ENCODE data around the gene MAFF.

Gene MAFF

DNA sequence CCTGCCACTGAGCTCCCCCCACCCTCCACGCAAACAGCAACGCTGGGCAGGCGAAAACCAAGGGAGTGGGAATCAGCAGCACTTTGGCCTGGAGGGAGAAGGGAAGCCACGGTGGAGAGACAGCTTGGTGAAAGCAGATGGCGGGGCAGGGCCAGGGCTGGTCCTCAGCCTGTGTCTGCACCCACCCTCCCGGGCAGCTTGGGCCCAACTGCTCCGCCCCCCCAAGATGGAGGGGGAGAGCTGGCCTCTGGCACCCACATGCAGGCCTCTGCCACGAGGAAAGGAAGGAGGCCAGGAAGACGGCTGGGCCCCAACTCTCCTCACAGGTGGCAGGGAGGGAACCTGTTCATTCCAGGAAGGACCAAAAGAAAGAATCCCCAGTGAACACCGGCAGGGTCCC, 17.8 kb downstream of the MAFF start:
- no peaks in the 10 kb centered on the region for H3K27me3 ChIP-seq (ENCODE audit: low read depth)
- H3K9me3 ChIP-seq: no peaks in the 10 kb centered on the region
- DNase-seq (ENCODE audit: low spot score in 2 of 2): no peak
- in situ Hi-C loops (cut with MboI; ENCODE audit: low sequenced_read_pairs): no loop called here
- H3K4me3 ChIP-seq: no peak overlapping the region
- H3K36me3 ChIP-seq (replicated peaks): peaks cover 8% of the 10 kb centered on the region
- no peaks in the 10 kb centered on the region for H3K4me1 ChIP-seq

DNA sequence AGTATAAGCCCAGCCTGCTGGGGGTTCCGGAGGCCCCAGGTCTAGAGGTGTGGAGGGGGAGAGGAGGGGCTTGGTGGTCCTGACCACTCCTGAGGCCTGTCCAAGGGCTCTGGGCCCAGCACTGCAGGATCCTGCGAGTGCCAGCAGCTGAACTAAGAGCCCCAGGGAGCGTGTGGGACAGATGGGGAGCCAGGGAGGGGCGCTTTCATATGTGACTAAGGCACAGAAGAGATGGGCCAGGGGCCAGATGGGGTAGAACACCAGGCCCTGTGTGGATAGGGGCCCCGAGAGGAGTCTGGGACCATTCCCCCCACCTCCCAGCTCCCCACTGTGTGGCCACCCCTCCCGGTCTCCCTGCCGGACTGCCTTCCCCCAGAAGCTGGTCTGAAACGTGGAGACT, 18.4 kb downstream of the MAFF start:
- Histone ChIP-seq H3K9me3 (no peaks in the 10 kb centered on the region), H3K4me1 (no peaks in the 10 kb centered on the region), H3K27me3 (ENCODE audit: low read depth) (no peaks in the 10 kb centered on the region), H3K36me3 (replicated peaks) (peaks cover 10% of the 10 kb centered on the region), H3K4me3 (no peak overlapping the region)
- DNase-seq (ENCODE audit: low spot score in 2 of 2): no peak
- in situ Hi-C loops (cut with MboI; ENCODE audit: low sequenced_read_pairs): no loop called here

DNA sequence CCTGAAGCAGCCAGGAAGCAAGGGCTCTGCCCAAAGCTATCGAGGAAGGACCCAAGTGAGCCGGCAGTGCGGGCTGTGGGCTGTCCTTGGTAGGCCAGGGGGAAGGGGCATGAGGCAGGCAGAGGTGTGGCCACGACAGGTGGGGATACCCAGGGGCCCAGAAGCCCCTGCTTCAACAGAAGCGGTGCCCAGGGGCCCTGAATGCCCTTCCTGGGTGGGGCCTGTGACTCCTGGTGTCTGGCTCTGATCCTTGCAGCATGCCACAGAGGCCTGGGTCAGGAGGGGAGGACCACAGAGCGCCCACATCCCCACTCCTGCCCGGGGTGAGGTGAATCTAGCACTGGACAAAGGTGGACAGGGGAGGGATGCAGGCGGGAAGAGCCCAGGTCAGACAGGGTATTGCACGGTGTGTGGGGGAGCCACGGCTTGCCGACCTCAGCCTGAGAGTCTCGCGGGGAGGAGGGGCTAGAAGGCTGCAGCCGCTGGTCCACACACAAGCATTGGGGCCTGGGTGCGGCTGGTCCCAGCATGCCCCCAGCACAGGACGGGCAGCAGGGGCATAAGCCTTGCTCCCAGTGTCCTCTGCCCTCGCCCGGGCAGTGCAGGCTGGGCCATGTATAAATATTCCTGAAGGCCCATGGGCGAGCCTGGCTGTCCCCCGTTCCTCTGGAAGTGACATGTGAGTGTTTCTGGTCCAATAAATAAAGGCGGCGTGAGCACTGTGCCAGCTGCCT, 19.0 kb downstream of the MAFF start:
- no peak overlapping the region for H3K4me3 ChIP-seq
- H3K27me3 ChIP-seq (ENCODE audit: low read depth): no peaks in the 10 kb centered on the region
- peaks cover 10% of the 10 kb centered on the region for H3K36me3 ChIP-seq (replicated peaks)
- in situ Hi-C loops (cut with MboI; ENCODE audit: low sequenced_read_pairs): no loop called here
- H3K9me3 ChIP-seq: no peaks in the 10 kb centered on the region
- no peak for DNase-seq (ENCODE audit: low spot score in 2 of 2)
- H3K4me1 ChIP-seq: no peaks in the 10 kb centered on the region

DNA sequence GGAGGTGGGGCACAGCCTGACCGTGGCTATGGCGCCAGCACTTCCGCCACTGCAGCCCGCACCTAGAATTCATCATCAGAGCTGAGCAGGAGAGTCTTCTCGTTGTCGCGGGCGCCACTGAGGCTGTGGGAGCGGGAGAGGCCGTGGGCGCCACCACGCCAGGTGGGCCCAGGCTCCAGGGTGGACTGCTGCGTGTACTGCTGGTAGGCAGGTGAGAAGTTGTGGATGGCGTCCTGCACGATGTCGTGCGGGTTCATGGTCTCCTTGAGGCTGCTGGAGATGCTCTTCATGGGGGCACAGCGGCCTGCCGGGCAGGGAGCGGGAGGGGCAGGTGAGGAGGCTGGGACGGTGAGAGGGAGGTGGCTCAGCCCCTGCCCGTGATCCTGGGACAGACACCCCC, 19.6 kb downstream of the MAFF start:
- in situ Hi-C loops (cut with MboI; ENCODE audit: low sequenced_read_pairs): no loop called here
- no peak for DNase-seq (ENCODE audit: low spot score in 2 of 2)

DNA sequence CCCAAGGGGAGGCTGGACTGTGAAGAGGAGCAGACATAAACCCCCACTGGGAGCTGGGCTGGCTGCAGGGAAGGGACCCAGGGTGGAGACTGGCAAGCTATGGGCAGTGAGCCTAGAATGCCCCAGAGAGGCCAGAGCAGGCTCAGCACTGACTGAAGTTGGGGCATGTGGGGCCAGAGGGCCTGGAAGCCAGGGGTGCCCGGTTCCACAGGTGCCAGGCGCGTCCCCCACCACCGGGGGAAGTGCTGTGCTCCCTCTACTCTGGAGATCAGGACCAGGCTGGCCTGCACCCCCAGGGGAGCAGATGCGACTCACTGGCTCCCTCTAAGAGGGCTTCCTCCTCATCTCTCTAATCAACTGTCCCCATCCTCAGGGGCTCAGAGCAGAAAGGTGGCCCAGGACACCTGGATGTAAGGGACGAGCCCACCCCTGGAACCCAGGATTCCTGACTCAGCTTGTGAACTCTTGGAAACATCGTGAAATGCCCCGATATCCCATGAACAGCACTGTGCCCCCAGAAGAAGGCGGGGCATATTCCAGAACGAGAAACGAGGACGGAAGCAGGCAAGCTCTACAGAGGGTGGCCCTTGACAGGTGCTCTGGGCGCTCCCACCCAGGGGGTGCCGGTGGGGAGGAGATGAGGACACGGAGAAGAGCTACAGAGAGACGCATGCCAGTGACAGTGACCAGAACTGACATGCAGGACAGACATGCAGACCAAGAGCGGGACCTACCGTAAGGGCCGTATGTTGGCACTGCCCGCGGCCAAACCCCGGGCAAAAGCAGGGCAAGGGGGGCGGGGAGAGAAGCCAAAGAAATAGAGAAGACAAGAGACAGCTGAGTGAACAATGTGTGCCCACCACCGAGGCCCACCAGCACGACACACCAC, 20.4 kb downstream of the MAFF start:
- Histone ChIP-seq H3K36me3 (replicated peaks) (peaks cover 10% of the 10 kb centered on the region), H3K9me3 (no peaks in the 10 kb centered on the region), H3K27me3 (ENCODE audit: low read depth) (no peaks in the 10 kb centered on the region), H3K4me3 (no peak overlapping the region), H3K4me1 (no peaks in the 10 kb centered on the region)
- DNase-seq (ENCODE audit: low spot score in 2 of 2): no peak
- in situ Hi-C loops (cut with MboI; ENCODE audit: low sequenced_read_pairs): no loop called here

More for the DNA sequence above, 19.6 kb downstream of the MAFF start:
- peaks cover 10% of the 10 kb centered on the region for H3K36me3 ChIP-seq (replicated peaks)
- H3K9me3 ChIP-seq: no peaks in the 10 kb centered on the region
- H3K4me1 ChIP-seq: no peaks in the 10 kb centered on the region
- H3K4me3 ChIP-seq: no peak overlapping the region
- no peaks in the 10 kb centered on the region for H3K27me3 ChIP-seq (ENCODE audit: low read depth)

DNA sequence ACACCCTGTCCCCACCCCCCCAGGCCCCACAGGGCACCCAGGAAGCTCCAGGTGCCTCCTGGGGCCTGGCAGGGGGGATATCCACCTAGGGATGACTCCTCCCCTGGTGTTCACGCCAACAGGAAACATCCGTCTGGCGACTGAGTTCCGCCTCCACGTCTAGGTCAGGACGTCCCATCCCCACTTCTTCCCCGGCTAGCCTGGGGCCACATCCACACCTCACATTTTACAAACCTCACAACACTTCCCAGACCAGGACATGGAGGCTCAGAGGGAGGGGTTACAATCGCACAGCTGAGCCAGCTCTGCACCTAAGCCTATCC, 21.0 kb downstream of the MAFF start:
- peaks cover 10% of the 10 kb centered on the region for H3K36me3 ChIP-seq (replicated peaks)
- no peaks in the 10 kb centered on the region for H3K9me3 ChIP-seq
- no peak for DNase-seq (ENCODE audit: low spot score in 2 of 2)
- no peaks in the 10 kb centered on the region for H3K4me1 ChIP-seq
- no peaks in the 10 kb centered on the region for H3K27me3 ChIP-seq (ENCODE audit: low read depth)
- H3K4me3 ChIP-seq: no peak overlapping the region
- in situ Hi-C loops (cut with MboI; ENCODE audit: low sequenced_read_pairs): no loop called here

DNA sequence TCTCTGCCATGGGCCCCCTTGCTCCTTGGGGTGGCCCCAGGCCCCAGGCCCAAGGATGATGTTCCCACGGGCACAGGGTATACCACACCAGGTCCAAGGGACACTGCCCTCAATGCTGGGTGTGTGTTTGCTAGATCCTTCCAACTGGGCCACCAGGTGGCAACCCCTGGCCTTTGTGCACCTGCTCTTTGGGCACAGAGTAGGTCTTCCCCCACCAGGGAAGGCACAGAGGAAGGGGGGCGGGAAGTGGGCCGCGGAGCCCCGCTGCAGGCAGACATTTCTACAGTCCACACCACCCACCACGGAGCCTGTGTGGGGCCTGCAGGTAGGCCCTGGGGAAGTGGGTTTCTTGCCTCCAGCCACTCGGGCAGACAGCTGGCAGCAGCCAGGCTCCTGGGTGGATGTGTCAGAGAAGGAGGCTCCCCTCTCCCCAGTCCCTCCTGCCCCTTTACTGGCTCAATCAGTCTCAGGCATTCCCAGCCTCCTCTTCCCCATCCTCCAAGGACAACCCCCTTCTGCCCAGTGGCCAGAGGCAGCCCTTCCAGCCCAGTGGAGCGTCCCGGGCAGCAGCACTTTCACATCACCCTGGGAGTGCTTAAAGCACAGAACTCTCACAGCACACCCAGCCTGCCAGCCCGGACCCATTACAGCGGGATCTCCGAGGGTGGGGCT, 21.6 kb downstream of the MAFF start:
- in situ Hi-C loops (cut with MboI; ENCODE audit: low sequenced_read_pairs): no loop called here
- no peak for DNase-seq (ENCODE audit: low spot score in 2 of 2)

DNA sequence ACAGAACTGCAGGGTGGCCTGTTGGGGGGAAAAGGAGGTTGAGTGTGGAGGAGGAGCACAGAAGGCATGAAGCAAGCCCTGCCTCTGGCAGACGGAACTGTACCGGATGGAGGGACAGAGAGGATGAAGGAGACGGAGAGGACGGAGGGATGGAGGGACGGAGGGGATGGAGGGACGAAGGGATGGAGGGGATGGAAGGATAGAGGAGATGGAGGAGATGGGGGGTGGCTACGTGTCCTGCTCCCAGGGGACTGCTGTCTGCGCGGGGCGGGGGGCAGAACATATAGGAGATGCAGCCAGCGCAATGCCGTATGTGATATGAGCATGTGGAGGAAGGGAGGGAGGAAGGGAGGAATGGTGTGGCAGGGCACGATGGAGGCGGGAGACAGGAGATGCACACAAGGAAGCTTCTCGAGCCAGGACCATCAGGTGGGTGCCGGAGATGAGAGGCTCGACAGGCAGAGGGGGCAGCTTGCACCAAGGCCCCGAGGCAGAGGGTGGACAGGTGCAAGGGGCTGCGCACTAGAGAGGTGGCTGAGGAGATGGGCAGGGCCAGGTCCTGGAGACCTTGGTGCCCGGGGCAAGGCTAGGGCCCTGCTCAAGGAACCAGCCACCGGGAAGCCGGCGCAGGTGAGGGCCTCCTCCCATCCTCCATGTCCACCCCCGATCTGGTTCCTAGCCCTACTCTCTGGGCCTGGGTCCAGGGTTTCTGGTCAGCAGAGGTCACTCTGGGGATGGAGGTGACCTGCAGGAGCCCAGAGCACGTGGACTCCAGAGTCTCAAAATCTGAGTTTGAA, 25.3 kb downstream of the MAFF start:
- in situ Hi-C loops (cut with MboI; ENCODE audit: low sequenced_read_pairs): no loop called here
- H3K4me3 ChIP-seq: no peak overlapping the region
- H3K27me3 ChIP-seq (ENCODE audit: low read depth): no peaks in the 10 kb centered on the region
- H3K36me3 ChIP-seq (replicated peaks): peaks cover 13% of the 10 kb centered on the region
- no peak for DNase-seq (ENCODE audit: low spot score in 2 of 2)
- H3K4me1 ChIP-seq: no peaks in the 10 kb centered on the region
- H3K9me3 ChIP-seq: no peaks in the 10 kb centered on the region

More for the DNA sequence above, 21.6 kb downstream of the MAFF start:
- Histone ChIP-seq H3K4me3 (no peak overlapping the region), H3K27me3 (ENCODE audit: low read depth) (no peaks in the 10 kb centered on the region), H3K9me3 (no peaks in the 10 kb centered on the region), H3K36me3 (replicated peaks) (peaks cover 10% of the 10 kb centered on the region), H3K4me1 (no peaks in the 10 kb centered on the region)

DNA sequence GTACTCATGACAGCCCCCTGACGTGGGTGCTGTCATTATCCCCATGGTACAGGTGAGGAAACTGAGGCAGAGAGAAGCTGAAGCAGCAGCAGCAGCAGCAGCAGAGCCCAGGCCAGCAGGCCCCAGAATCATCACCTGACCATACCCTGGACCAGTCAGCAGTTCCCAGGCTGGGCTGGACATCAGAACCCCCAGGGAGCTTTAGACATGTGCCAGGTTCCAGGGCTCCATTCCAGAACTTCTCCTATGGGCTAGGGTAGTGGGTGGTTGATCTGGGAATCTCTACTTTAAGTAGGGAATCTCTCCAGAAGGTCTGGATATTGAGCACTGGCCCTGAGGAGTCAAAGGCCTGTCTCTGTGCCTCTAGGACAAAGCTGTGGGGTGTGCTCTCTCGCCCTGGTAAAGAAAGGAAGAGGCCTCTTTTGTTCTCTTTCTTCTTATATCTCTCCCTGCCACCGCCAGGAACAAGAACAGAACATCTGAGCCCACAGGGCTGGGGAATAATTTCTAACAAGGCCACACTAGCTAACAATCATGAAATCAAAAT, 26.6 kb downstream of the MAFF start:
- no peaks in the 10 kb centered on the region for H3K27me3 ChIP-seq (ENCODE audit: low read depth)
- H3K4me1 ChIP-seq: no peaks in the 10 kb centered on the region
- H3K36me3 ChIP-seq (replicated peaks): peaks cover 13% of the 10 kb centered on the region
- no peaks in the 10 kb centered on the region for H3K9me3 ChIP-seq
- no peak for DNase-seq (ENCODE audit: low spot score in 2 of 2)
- no peak overlapping the region for H3K4me3 ChIP-seq
- in situ Hi-C loops (cut with MboI; ENCODE audit: low sequenced_read_pairs): no loop called here

DNA sequence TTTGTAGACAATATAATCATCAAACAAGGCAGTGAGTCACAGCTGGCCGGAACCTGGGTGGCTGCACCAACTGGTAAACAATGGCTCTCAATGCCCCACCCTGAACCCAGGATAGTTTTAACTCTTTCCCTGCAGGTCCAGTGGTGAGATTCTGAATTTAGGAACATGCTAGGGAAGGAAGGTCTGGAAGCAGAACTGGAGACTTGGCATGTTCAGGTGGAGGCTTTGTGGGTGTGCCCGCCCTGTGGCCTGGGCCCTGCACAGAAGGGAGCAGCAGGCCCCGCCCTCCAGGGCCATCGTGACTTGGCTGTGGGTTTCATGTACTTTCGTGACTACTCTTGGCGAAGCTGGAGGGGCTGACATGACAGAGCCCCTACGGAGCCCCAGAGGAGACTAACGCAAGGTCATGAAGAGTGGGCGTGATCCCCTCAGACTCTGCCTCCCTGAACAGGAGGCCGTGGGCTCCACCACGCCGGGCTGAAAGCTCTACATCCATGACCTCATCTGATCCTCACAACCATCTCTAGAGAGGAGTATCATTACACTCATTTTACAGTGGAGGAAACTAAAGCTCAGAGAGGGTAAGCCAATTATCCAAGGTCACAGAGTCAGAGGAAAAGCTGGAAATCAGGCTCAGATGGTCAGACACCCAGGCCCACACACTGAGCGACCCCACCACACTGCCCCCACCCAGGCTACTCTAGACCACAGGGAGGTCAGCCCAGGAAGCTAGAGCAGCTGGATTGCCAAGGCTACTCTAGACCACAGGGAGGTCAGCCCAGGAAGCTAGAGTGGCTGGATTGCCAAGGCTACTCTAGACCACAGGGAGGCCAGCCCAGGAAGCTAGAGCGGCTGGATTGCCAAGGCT, 27.3 kb downstream of the MAFF start:
- H3K36me3 ChIP-seq (replicated peaks): peaks cover 13% of the 10 kb centered on the region

DNA sequence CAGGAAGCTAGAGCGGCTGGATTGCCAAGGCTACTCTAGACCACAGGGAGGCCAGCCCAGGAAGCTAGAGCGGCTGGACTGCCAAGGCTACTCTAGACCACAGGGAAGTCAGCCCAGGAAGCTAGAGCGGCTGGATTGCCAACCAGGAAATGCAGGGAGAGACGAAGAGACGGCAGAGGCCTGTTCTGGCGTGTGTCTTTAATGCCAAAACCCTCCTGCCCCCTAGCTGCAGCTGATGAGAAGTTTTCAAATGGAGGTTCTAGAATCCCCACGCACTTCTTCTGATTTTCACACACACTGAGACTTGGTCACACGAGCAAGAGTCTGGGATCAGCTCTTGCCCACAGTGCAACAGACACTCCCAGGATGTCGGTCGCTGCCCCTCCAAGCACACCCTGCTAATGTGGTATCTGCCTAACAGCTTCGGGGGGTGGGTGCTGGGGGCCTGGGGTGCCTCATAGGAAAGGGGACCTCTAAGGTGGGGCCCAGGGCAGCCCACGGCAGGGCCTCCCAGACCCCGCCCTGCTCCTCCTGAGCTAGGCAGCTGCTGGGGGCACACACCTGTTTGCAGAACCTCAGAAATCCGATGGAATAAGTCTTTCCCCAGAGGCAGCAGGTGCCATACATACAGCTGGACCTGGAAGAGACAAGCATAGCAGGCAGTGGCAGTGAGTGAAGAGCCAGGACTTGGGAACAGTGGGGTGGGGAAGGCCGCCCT, 28.5 kb downstream of the MAFF start:
- no peak overlapping the region for H3K4me3 ChIP-seq
- H3K4me1 ChIP-seq: no peaks in the 10 kb centered on the region
- H3K36me3 ChIP-seq (replicated peaks): peaks cover 11% of the 10 kb centered on the region
- no peaks in the 10 kb centered on the region for H3K9me3 ChIP-seq
- in situ Hi-C loops (cut with MboI; ENCODE audit: low sequenced_read_pairs): no loop called here
- peak in 1 of 2 experiments; percentile 28 for DNase-seq (ENCODE audit: low spot score in 2 of 2)
- H3K27me3 ChIP-seq (ENCODE audit: low read depth): no peaks in the 10 kb centered on the region

More for the DNA sequence above, 27.3 kb downstream of the MAFF start:
- in situ Hi-C loops (cut with MboI; ENCODE audit: low sequenced_read_pairs): no loop called here
- Histone ChIP-seq H3K4me3 (no peak overlapping the region), H3K9me3 (no peaks in the 10 kb centered on the region), H3K27me3 (ENCODE audit: low read depth) (no peaks in the 10 kb centered on the region), H3K4me1 (no peaks in the 10 kb centered on the region)
- no peak for DNase-seq (ENCODE audit: low spot score in 2 of 2)

DNA sequence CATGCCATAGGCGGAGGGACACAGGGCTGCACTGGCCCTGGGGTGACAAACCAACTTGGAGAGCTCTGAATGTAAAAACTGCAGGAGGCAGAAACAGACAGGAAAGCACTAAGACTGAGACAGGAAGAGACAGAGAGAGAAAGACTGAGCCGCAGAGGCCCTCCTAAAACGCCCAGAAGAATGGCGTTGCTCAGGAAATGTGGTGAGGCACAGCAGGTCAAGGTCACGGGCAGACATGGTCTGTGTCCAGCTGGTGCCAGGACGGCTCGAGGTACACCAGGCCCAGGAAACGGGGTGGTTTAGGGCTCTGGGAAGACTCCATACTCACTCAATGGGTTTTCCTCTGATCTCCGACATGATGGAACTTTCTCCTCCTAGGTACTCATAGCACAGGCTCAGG, 29.1 kb downstream of the MAFF start:
- peaks cover 11% of the 10 kb centered on the region for H3K36me3 ChIP-seq (replicated peaks)
- in situ Hi-C loops (cut with MboI; ENCODE audit: low sequenced_read_pairs): no loop called here
- H3K4me1 ChIP-seq: no peaks in the 10 kb centered on the region
- no peaks in the 10 kb centered on the region for H3K27me3 ChIP-seq (ENCODE audit: low read depth)
- no peaks in the 10 kb centered on the region for H3K9me3 ChIP-seq
- no peak overlapping the region for H3K4me3 ChIP-seq
- no peak for DNase-seq (ENCODE audit: low spot score in 2 of 2)

All from HAP-1 (cell line).